H1 (cell line): ENCODE data around the gene AAK1. TPM values are rescaled to one million over a fixed set of nuclear protein-coding genes. Genes with fewer than 3 reads are reported as not detected.

ENCODE experiments used
- CTCF ChIA-PET: fragments of 300-600 bp; sonication (Branson Sonifier 250); formaldehyde crosslinking; loops from one replicate; lab custom pipeline; 2021; ENCODE audit not compliant: partially characterized antibody; lab: Charles Lee
- POLR2A ChIA-PET: fragments of 300-600 bp; sonication (Branson Sonifier 250); formaldehyde crosslinking; loops from one replicate; lab custom pipeline; 2021; ENCODE audit warnings: inconsistent platforms; ENCODE audit not compliant: partially characterized antibody; lab: Charles Lee
- DNase-seq, 2 experiments: peaks; one replicate each; pipeline versions ENCODE4 v3.0.0 to v3.0.0-alpha.2; 2010 to 2022; ENCODE audit warnings: low spot score in 2 of 2, low read depth in 1 of 2, mixed read lengths in 1 of 2
- FAIRE-seq: peaks from 2 replicates; lab custom pipeline; 2011; peaks lifted over from hg19 to GRCh38; lab: Jason Lieb, UNC
- H2AFZ ChIP-seq: 2 replicates; pipeline ENCODE4 v1.8.1; 2012; ENCODE audit warnings: low read length, inconsistent platforms
- H2AK5ac ChIP-seq: 2 replicates; pipeline ENCODE4 v1.6.1; 2013; ENCODE audit warnings: low read depth, low read length
- H2BK120ac ChIP-seq: replicated peaks from 2 replicates; pipeline ENCODE3; 2013; ENCODE audit warnings: low read depth, low read length, inconsistent platforms
- H2BK12ac ChIP-seq: 2 replicates; pipeline ENCODE4 v1.6.1; 2013; ENCODE audit warnings: low read depth, low read length
- H2BK15ac ChIP-seq: 2 replicates; pipeline ENCODE4 v1.6.1; 2013; ENCODE audit warnings: low read length
- H2BK20ac ChIP-seq: 2 replicates; pipeline ENCODE4 v1.6.1; 2013; ENCODE audit warnings: low read length
- H2BK5ac ChIP-seq: 2 replicates; pipeline ENCODE4 v1.6.1; 2013; ENCODE audit warnings: low read depth, low read length
- H3K14ac ChIP-seq: 2 replicates; pipeline ENCODE4 v1.6.1; 2013; ENCODE audit warnings: inconsistent platforms; ENCODE audit not compliant: insufficient read length
- H3K18ac ChIP-seq: 2 replicates; pipeline ENCODE4 v1.6.1; 2013; ENCODE audit warnings: low read length; ENCODE audit errors: extremely low read depth
- H3K23ac ChIP-seq: 2 replicates; pipeline ENCODE4 v1.6.1; 2013; ENCODE audit warnings: inconsistent platforms; ENCODE audit not compliant: insufficient read length
- H3K23me2 ChIP-seq: 2 replicates; pipeline ENCODE4 v1.6.1; 2013; ENCODE audit warnings: low read depth, low read length
- H3K27ac ChIP-seq: 2 replicates; pipeline ENCODE4 v1.6.1; 2011; ENCODE audit warnings: low read depth, low read length, inconsistent platforms
- H3K27me3 ChIP-seq, 4 experiments: replicated peaks in 1 of 4; 1 replicate in 1 of 4; 2 replicates in 3 of 4; pipeline versions ENCODE4 v1.6.1 to v1.8.1; 2011 to 2013; ENCODE audit warnings: low read length in 3 of 4, mild to moderate bottlenecking in 3 of 4, inconsistent platforms in 2 of 4, mixed read lengths in 2 of 4, moderate library complexity in 1 of 4; ENCODE audit not compliant: control insufficient read depth in 3 of 4, insufficient read depth in 3 of 4; ENCODE audit errors: extremely low read depth in 1 of 4
- H3K36me3 ChIP-seq, 4 experiments: 2 replicates each; pipeline versions ENCODE4 v1.6.1 to v1.8.1; 2011 to 2013; ENCODE audit warnings: mild to moderate bottlenecking in 4 of 4, low read length in 3 of 4, moderate library complexity in 2 of 4, control low read depth in 1 of 4, inconsistent platforms in 1 of 4; ENCODE audit not compliant: insufficient read depth in 4 of 4, control insufficient read depth in 2 of 4
- H3K4ac ChIP-seq: replicated peaks from 2 replicates; pipeline ENCODE3; 2013; ENCODE audit warnings: low read length, low read depth, mixed read lengths, inconsistent platforms; ENCODE audit not compliant: insufficient read length
- H3K4me1 ChIP-seq, 4 experiments: replicated peaks in 1 of 4; 1 replicate in 1 of 4; 2 replicates in 3 of 4; pipeline versions ENCODE4 v1.6.1 to v1.8.1; 2011 to 2013; ENCODE audit warnings: low read length in 3 of 4, inconsistent platforms in 2 of 4, mixed read lengths in 1 of 4; ENCODE audit not compliant: insufficient read depth in 4 of 4, control insufficient read depth in 3 of 4
- H3K4me2 ChIP-seq, 2 experiments: 2 replicates each; pipeline versions ENCODE4 v1.6.1 to v1.8.1; 2011 to 2013; ENCODE audit warnings: low read depth in 2 of 2, low read length in 2 of 2, control low read depth in 1 of 2, inconsistent platforms in 1 of 2, mild to moderate bottlenecking in 1 of 2; ENCODE audit not compliant: insufficient read depth in 1 of 2
- H3K4me3 ChIP-seq, 4 experiments: fragments of 200-600, 300-600 bp in 1 of 4; sonication (generic), shearing (Covaris generic), sonication (Bioruptor Twin) in 1 of 4; 2 replicates each; pipeline versions ENCODE4 v1.5.1 to v1.8.1; 2011 to 2016; ENCODE audit warnings: low read length in 4 of 4, low read depth in 3 of 4, control low read depth in 2 of 4, inconsistent platforms in 2 of 4, mild to moderate bottlenecking in 2 of 4, mixed read lengths in 1 of 4, moderate library complexity in 1 of 4; ENCODE audit not compliant: insufficient read depth in 2 of 4; ENCODE audit errors: extremely low read depth in 1 of 4
- H3K56ac ChIP-seq: replicated peaks from 2 replicates; pipeline ENCODE3; 2013; ENCODE audit warnings: low read depth, mild to moderate bottlenecking, mixed read lengths, low read length, inconsistent platforms; ENCODE audit not compliant: insufficient read length
- H3K79me1 ChIP-seq: 2 replicates; pipeline ENCODE4 v1.6.1; 2013; ENCODE audit warnings: low read depth, low read length, control low read depth
- H3K79me2 ChIP-seq, 2 experiments: 2 replicates each; pipeline versions ENCODE4 v1.6.1 to v1.8.1; 2012 to 2013; ENCODE audit warnings: low read length in 2 of 2, mild to moderate bottlenecking in 2 of 2, inconsistent platforms in 1 of 2; ENCODE audit not compliant: insufficient read depth in 2 of 2, control insufficient read depth in 1 of 2
- H3K9ac ChIP-seq, 4 experiments: replicated peaks in 1 of 4; 1 replicate in 1 of 4; 2 replicates in 3 of 4; pipeline versions ENCODE4 v1.6.1 to v1.8.1; 2011 to 2013; ENCODE audit warnings: low read depth in 3 of 4, low read length in 3 of 4, control low read depth in 2 of 4, mild to moderate bottlenecking in 2 of 4, moderate library complexity in 2 of 4, inconsistent platforms in 1 of 4; ENCODE audit errors: extremely low read depth in 1 of 4
- H3K9me3 ChIP-seq, 2 experiments: 2 replicates each; pipeline versions ENCODE4 v1.6.1 to v1.8.1; 2012 to 2013; ENCODE audit warnings: mild to moderate bottlenecking in 2 of 2, moderate library complexity in 2 of 2, control low read depth in 1 of 2, inconsistent platforms in 1 of 2, low read depth in 1 of 2, low read length in 1 of 2, mixed read lengths in 1 of 2; ENCODE audit not compliant: insufficient read depth in 2 of 2
- H4K20me1 ChIP-seq, 2 experiments: replicated peaks in 1 of 2; 2 replicates each; pipeline versions ENCODE3 to v1.8.1; 2011 to 2013; ENCODE audit warnings: inconsistent platforms in 2 of 2, low read length in 2 of 2, mild to moderate bottlenecking in 1 of 2; ENCODE audit not compliant: insufficient read depth in 2 of 2, control insufficient read depth in 1 of 2
- H4K5ac ChIP-seq: 2 replicates; pipeline ENCODE4 v1.6.1; 2013; ENCODE audit warnings: low read length, low read depth, mixed read lengths, inconsistent platforms; ENCODE audit not compliant: insufficient read length
- H4K8ac ChIP-seq: 2 replicates; pipeline ENCODE4 v1.8.0; 2013; ENCODE audit warnings: mild to moderate bottlenecking, moderate library complexity, low read length, inconsistent platforms; ENCODE audit not compliant: insufficient read depth; ENCODE audit errors: extremely low read depth
- H4K91ac ChIP-seq: replicated peaks from 2 replicates; pipeline ENCODE3; 2013; ENCODE audit warnings: low read length, mixed read lengths, inconsistent platforms; ENCODE audit not compliant: insufficient read length
- BRCA1 ChIP-seq: IDR thresholded peaks from 2 replicates; pipeline ENCODE4 v1.6.1; 2012; ENCODE audit warnings: low read depth, low read length, improper control_type of control experiment
- CBX5 ChIP-seq: fragments of 300-800, 300-1000 bp; sonication (generic); IDR thresholded peaks from 2 replicates; pipeline ENCODE4 v1.7.1; 2016; ENCODE audit warnings: antibody characterized with exemption, low read length, low read depth
- CEBPB ChIP-seq: IDR thresholded peaks from 2 replicates; pipeline ENCODE4 v1.6.1; 2012; ENCODE audit warnings: low read depth, low read length
- CREB1 ChIP-seq: IDR thresholded peaks from 2 replicates; pipeline ENCODE4 v1.6.1; 2012; ENCODE audit warnings: inconsistent platforms
- FOSL1 ChIP-seq: IDR thresholded peaks from 2 replicates; pipeline ENCODE4 v1.6.1; 2011; ENCODE audit warnings: mild to moderate bottlenecking, low read depth, low read length, moderate library complexity; ENCODE audit not compliant: insufficient read depth
- NANOG ChIP-seq: IDR thresholded peaks from 2 replicates; pipeline ENCODE4 v1.6.1; 2011; ENCODE audit warnings: low read length, low read depth, mild to moderate bottlenecking, inconsistent platforms; ENCODE audit not compliant: insufficient read depth, poor library complexity, severe bottlenecking
- PHF8 ChIP-seq: fragments of 200-600 bp; sonication (generic); conservative IDR thresholded peaks from 2 replicates; pipeline ENCODE4 v1.7.1; 2012; ENCODE audit warnings: low read depth, mild to moderate bottlenecking, inconsistent platforms, low read length, moderate library complexity
- POLR2AphosphoS5 ChIP-seq: IDR thresholded peaks from 2 replicates; pipeline ENCODE4 v1.6.1; 2011; ENCODE audit warnings: low read depth, low read length
- RFX5 ChIP-seq: IDR thresholded peaks from 2 replicates; pipeline ENCODE4 v1.6.1; 2011; ENCODE audit warnings: low read depth, low read length, improper control_type of control experiment, borderline replicate concordance
- SAP30 ChIP-seq: fragments of 300-600 bp; sonication (generic); IDR thresholded peaks from 2 replicates; pipeline ENCODE4 v1.7.1; 2012; ENCODE audit warnings: low read length, moderate library complexity, mild to moderate bottlenecking, inconsistent platforms; ENCODE audit not compliant: insufficient read depth, insufficient replicate concordance
- SRF ChIP-seq: IDR thresholded peaks from 2 replicates; pipeline ENCODE4 v1.6.1; 2011; ENCODE audit warnings: mild to moderate bottlenecking, low read depth, low read length, moderate library complexity
- TEAD4 ChIP-seq: IDR thresholded peaks from 2 replicates; pipeline ENCODE4 v1.6.1; 2012; ENCODE audit warnings: low read depth, low read length, inconsistent platforms, mixed read lengths
- WGBS, 2 experiments: shearing (Covaris generic) in 1 of 2; methylation state at CpG; one replicate each; pipeline versions ENCODE4 v1.1.6 to v1.1.7; 2013 to 2015; ENCODE audit warnings: low lambda C conversion rate in 2 of 2, mixed read lengths in 2 of 2, inconsistent platforms in 1 of 2, low coverage in 1 of 2, missing lambda C conversion rate in 1 of 2; ENCODE audit not compliant: insufficient replicate concordance in 2 of 2, insufficient coverage in 1 of 2, insufficient read length in 1 of 2; ENCODE audit errors: extremely low coverage in 1 of 2, missing lambda C conversion rate in 1 of 2; 5-methylcytosine and 5-hydroxymethylcytosine counted together
- polyA plus RNA-seq, 7 experiments: library from polyadenylated mRNA; depleted of rRNA in 3 of 7; stranded (reverse) in 5 of 7; unstranded in 2 of 7; fragments of >200 nt in 5 of 7; fragments of 200-250 nt in 2 of 7; gene quantifications; 1 replicate in 5 of 7; 2 replicates in 1 of 7; 4 replicates in 1 of 7; pipeline versions ENCODE4 v1.2.1 to v1.2.3, GENCODE V29; 2011 to 2013; ENCODE audit warnings: missing spikeins in 2 of 7, mixed read lengths in 2 of 7
- total RNA-seq: library from RNA; stranded (reverse); fragmentation: NEBNext Ultra II Directional; extraction: Animal tissue kit (Norgen Biotek cat#: 25700); gene quantifications from 2 replicates; pipeline ENCODE4 v1.2.1, GENCODE V29; 2021

The AAK1 gene
- total and polyA plus RNA-seq, 2 of the 8 experiments (the other 6 are each of a cell fraction or from before 2014, with no cell fraction given): 10.0 to 40.5 TPM

- ChIA-PET POLR2A (interaction anchor here (0.6 to 1.3 kb wide), 4 partner anchors 9 to 155 kb away, joined by 3 read pairs; no protein-coding TSS in a partner anchor), CTCF (interaction anchor here (0.8 to 2.6 kb wide), 2 partner anchors 60 to 120 kb away, joined by 3 to 5 read pairs; no protein-coding TSS in a partner anchor)
- Histone ChIP-seq H3K23me2 (no peaks in the 10 kb centered on the region), H3K4ac (no peak overlapping the region), H3K9ac (no peak overlapping the region), H3K79me2 (no peaks in the 10 kb centered on the region), H3K27ac (no peak overlapping the region), H3K4me1 (peaks cover 0 to 5% (median 3%) of the 10 kb centered on the region in 4 experiments; a peak in 3 of 7 replicates), H3K27me3 (no peaks in the 10 kb centered on the region), H4K91ac (no peak overlapping the region), H2BK5ac (no peak overlapping the region), H2BK20ac (no peak overlapping the region), H3K23ac (no peak overlapping the region), H4K5ac (no peak overlapping the region), H4K8ac (no peak overlapping the region), H2AFZ (no peak overlapping the region), H3K36me3 (peaks cover 2 to 29% (median 14%) of the 10 kb centered on the region in 4 experiments; a peak in 6 of 8 replicates), H4K20me1 (no peaks in the 10 kb centered on the region), H3K9me3 (no peaks in the 10 kb centered on the region), H3K18ac (no peak overlapping the region), H2BK15ac (no peak overlapping the region), H3K79me1 (no peaks in the 10 kb centered on the region), H2BK12ac (no peak overlapping the region), H3K4me3 (no peak overlapping the region), H2BK120ac (no peak overlapping the region), H3K4me2 (no peak overlapping the region), H2AK5ac (no peak overlapping the region), H3K56ac (no peak overlapping the region), H3K14ac (no peak overlapping the region)
- FAIRE-seq: no peak
- WGBS, 2 experiments: 92% methylated on average over 6 of the region's 6 CpGs; no CpG with 5 or more reads in 1 of the 2 experiments
- no peak for DNase-seq
- TF ChIP-seq CBX5 (no peak), PHF8 (no peak), FOSL1 (no peak), SRF (no peak), BRCA1 (no peak), CREB1 (no peak), CEBPB (no peak), POLR2AphosphoS5 (no peak), TEAD4 (no peak), SAP30 (no peak), NANOG (no peak), RFX5 (no peak)
Measured at GRCh38 chr2:69505710-69506109, 137.8 kb downstream of the AAK1 start.
